Frontal cortex (tissue), 4 donors: ENCODE results near the gene IL21. TPM values are rescaled to one million over a fixed set of nuclear protein-coding genes. Genes with fewer than 3 reads are reported as not detected.

Experiments
- DNase-seq, 2 donors: peaks; one replicate each; pipeline ENCODE4 v3.0.0; 2012; ENCODE audit warnings: low spot score in 2 of 2
- FAIRE-seq: peaks from 2 replicates; lab custom pipeline; 2012; peaks lifted over from hg19 to GRCh38; lab: Jason Lieb, UNC
- total RNA-seq: library from RNA; depleted of rRNA; stranded (reverse); fragments of >200 nt; gene quantifications from one replicate; pipeline ENCODE4 v1.2.3, GENCODE V29; 2014
- donor health status: control.
- donor health status: control.
- donor health status: control.

Gene IL21
- total RNA-seq, 1 donor from 2014 or later = not detected

- no peak for FAIRE-seq
- no peak for DNase-seq
These were observed 15.8 kb upstream of the IL21 start for GRCh38 chr4:122636697-122637096.

GRCh38 chr4:122635205-122635604 lies 14.3 kb upstream of the IL21 start:
- FAIRE-seq (no peak), DNase-seq (no peak)

DNA sequence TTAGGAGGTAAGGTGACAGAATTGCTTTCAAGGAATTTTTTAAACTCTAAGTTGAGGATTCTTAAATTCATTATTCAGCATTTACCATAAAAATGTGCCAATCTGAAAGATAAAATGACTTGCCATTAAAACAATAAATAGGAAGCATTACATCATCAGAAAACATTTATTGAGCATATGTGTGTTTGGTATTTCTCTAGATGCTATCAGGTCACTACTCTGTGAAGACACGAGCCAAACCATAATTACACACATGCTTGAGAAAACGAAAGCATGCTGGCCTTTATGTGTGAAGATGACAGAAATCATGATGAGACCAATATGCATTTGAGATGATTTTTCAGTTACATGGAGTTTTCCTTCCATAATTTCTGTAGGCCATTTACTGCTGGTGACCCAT lies 12.3 kb upstream of the IL21 start:
- DNase-seq = no peak
- FAIRE-seq = no peak

DNA sequence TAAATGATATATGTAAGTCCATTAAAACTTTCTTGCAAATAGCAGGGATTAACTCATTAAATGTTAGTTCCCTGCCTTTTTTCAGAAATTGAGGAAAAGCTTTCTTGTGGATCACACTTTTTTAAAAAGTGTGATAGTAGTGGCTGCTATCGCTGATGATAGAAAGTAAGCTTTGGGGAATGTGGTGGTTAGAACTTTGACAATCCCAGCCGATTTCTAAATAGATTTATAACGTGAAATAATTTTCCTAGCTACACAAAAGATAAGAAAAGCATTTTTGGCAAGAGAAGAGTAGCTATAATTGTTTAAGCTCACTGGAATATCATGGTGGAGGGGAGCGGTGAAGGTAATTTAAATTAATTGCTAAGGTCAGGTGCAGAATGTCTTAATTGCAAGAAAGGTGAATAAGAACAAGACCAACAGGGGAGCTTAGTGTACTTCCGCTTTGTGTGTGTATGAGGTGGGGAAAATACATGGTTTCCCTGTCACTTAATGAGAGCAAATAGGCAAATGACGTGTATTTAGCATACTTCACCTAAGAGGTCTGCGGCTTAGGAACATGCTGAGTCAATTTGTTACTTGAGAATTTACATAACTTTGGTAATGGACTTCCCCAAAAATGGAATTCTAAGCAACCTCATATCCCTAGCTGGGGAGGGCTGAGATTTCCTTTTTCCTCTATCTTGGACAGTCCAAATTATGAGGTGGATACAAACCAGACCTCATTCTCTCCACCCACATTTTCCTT lies 11.7 kb upstream of the IL21 start:
- DNase-seq = no peak
- FAIRE-seq = no peak

GRCh38 chr4:122625156-122625555 lies 4.3 kb upstream of the IL21 start:
- FAIRE-seq (no peak), DNase-seq (no peak)

- DNase-seq (no peak), FAIRE-seq (no peak)
These were observed 3.3 kb upstream of the IL21 start for GRCh38 chr4:122624205-122624604.

GRCh38 chr4:122623637-122624166 lies 2.8 kb upstream of the IL21 start:
- no peak for FAIRE-seq

DNA sequence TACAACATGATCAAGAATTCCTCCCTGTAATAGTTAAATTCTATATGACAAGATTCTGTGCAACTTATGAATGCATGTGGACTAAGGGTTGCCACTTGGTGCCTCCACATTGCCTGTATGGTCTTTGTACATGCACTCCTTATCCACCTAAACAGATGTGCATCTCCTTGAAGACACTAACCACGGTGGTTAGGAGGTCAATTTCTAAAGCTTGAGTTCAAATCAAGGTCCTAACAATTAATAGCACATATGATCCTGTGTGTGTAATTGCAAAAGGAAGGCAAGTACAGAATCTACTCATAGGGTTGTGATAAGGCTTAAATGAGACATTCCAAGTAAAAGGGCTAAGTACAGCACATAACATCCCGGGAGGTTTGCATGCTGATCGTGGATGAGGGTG lies 1.5 kb upstream of the IL21 start:
- FAIRE-seq = no peak
- DNase-seq = no peak

More at GRCh38 chr4:122623637-122624166, 2.8 kb upstream of the IL21 start:
- no peak for DNase-seq

DNA sequence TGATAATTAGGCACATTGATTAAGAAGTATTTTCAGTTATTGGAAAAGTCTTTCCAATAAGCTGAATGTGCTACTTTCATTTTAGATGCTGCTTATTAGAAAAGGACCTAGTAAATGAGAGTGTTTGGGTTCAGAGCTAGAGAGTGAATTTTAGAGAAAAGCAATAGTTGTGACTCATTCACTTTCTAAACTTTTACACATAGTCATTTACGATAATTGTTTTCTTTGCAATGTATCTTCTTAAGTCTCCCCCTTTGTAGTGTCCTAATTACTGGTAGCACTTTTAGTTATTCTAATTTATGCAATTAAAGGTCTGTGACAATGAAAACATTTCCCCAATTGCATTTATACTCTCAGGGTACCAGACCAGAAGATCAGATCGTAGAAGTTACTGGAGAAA lies 1.3 kb downstream of the IL21 start:
- DNase-seq (no peak), FAIRE-seq (no peak)

DNA sequence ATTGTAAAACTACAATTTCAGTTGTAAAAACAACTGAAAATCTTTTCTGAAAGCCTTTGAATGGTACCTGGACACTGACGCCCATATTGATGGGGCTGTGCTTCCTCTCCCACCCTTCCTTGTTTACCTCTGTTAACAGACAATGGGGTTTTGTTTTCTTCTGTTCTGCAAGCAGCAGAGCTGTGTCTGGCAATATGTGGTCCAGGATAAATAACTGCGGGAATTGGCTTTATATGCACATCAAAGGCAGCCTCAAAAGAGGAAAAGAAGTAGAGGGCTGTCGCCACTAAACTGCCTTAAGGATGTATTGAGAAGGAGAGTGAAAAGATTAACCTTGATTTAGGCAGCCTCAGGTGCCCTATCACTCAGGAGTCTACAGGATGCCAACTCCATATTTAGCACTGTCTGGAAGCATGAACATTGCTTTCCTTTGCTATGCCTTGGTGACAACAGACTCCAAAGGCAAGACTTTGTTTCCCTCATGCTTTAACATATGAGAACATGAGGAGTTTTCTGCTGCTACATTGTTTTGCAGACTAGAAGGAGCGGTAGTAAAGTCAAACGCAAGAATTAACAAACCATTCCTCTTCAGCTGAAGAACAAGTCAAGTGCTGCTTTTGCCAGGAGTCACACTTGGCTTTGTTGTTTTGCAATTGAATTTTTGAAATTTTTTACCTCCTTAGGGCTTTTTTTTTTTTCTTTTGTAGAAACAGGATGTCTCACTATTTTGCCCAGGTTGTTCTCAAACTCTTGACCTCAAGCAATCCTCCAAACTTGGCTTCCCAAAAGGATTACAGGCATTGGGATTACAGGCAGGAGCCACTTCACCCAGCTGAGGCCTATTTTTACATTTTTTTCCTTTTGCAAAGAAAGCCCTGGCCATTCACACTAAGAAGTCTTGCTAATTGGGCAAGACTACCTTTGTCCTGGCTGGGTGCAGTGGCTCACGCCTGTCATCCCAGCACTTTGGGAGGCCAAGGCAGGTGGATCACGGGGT lies 3.0 kb downstream of the IL21 start:
- no peak for DNase-seq
- FAIRE-seq = no peak

DNA sequence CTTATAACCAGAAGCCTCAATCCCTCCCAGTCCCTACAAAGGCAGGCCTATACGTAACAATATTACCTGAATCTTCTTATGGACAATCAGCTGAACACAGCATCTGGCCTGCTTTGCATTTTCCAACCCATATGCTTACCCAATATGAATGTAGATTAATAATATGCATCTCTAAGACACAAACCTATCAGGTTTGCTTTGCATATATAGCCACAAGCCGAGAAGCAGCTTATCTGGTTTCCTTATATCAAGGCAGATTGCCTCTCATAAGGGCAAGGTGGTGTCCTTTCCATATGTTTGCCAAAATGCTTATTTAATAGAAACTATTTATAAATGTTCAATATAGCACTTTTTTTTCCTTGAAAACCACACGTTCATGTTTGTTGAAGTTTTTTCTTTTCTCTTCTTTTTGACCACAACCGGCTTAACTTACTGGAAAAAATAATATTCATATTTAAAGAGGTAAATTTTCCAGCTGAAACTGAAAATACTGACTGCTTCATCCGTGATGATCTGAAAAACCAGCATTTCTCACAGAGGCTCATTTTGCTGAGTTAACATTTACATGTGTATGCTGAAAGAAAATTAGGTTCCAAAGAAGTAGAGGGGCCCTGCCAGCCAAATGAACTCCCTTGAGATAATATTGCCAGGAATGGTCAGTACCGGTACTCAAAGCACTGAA lies 3.8 kb downstream of the IL21 start:
- DNase-seq (no peak), FAIRE-seq (no peak)

DNA sequence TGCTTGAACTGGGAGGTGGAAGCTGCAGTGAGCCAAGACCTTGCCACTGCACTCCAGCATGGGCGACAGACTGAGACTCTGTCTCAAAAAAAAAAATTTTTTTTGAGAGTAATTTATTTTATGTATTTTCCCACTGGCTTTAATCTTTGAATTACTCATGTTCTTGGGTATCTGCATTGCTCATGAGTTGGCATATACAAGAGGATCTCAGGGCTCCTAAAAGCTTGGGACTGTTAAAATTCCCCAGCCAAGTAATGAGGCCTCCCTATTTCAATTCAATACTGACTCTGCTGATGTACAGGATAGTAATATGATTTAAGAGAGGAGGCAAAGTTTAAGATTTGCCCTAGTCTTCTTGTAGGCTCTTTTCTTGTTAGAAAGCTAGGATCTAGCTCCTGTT lies 6.2 kb downstream of the IL21 start:
- DNase-seq (no peak), FAIRE-seq (no peak)

DNA sequence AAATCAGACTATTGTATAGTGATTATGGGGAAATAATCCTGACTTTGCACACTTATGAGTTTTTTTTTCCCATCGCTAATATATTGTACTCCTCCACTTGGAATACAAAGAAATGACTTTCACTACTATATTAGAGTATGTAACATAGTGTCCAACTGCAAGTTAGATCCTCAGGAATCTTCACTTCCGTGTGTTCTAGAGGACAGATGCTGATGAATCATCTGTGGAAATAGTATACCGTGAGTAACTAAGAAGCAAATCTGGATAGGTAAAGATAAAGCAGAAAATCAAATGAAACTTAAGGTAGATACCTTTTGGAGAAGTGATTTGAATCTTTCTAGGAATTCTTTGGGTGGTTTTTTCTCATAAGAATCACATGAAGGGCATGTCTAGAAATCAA lies 8.3 kb downstream of the IL21 start:
- DNase-seq (no peak), FAIRE-seq (no peak)

- no peak for DNase-seq
- no peak for FAIRE-seq
These were observed 14.4 kb downstream of the IL21 start for GRCh38 chr4:122606364-122607043.

DNA sequence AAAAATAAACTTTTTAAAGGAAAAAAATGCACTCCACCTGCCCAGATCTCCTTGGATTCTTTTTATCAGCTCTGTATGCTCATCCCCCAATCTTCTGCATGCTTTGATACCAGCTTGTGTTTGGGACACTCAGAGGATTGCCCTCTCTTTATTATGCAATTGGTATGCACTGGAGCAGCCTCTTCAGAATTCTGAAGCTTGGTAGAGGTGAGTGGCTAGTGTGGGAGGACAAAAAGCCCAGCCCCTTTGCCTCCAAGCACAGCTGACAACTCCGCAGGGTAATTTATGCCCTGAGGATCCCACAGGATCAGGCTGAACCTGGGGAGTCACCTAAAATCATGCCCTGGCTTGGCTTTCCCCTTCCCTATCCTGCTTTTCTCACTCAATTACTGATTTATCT lies 16.7 kb downstream of the IL21 start:
- FAIRE-seq (no peak), DNase-seq (no peak)

GRCh38 chr4:122603156-122603574 lies 17.7 kb downstream of the IL21 start:
- no peak for DNase-seq
- no peak for FAIRE-seq

GRCh38 chr4:122602277-122603142 lies 18.4 kb downstream of the IL21 start:
- FAIRE-seq (no peak), DNase-seq (no peak)

- FAIRE-seq (no peak), DNase-seq (no peak)
These were observed 29.7 kb downstream of the IL21 start for GRCh38 chr4:122591196-122591595.
